ENCODE results near the gene PLB1.

PLB1 gene

DNA sequence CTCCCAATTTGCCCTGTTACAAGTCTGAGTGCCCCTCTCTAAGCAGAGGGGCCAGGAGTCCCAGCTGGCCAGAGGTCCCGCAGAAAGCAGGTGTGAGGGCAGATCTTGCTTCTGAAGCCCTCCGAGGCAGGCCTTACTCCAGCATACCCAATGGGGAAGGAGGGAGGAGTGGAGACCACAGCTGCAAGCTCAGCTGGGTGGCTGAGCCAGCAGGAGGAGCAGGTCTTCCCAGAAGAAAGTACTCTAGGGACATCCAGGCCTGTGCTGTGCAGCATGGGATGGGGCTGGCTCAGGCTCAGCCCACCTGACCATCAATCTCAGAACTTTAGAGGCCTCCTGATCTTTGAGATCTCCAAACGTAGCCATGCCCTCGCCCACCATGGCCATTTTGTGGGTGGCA is 31.3 kb downstream of the PLB1 start:
- TF ChIP-seq ZBTB7A (IDR thresholded peaks at IDR 0.05; ENCODE audit: low read depth) (no peak), EGR1 (IDR thresholded peaks at IDR 0.05) (no peak), EP300 (IDR thresholded peaks at IDR 0.05; ENCODE audit: borderline replicate concordance) (no peak), TEAD4 (IDR thresholded peaks at IDR 0.05) (no peak), RAD21 (IDR thresholded peaks at IDR 0.05; ENCODE audit: low read depth) (no peak), TCF12 (IDR thresholded peaks at IDR 0.05; ENCODE audit: low read depth) (no peak), CREB1 (IDR thresholded peaks at IDR 0.05; ENCODE audit: low read depth) (no peak)
- TF ChIP-seq, protein P1, sequence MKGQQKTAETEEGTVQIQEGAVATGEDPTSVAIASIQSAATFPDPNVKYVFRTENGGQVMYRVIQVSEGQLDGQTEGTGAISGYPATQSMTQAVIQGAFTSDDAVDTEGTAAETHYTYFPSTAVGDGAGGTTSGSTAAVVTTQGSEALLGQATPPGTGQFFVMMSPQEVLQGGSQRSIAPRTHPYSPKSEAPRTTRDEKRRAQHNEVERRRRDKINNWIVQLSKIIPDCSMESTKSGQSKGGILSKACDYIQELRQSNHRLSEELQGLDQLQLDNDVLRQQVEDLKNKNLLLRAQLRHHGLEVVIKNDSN (IDR thresholded peaks at IDR 0.05), result no peak
- TF ChIP-seq, protein P2, sequence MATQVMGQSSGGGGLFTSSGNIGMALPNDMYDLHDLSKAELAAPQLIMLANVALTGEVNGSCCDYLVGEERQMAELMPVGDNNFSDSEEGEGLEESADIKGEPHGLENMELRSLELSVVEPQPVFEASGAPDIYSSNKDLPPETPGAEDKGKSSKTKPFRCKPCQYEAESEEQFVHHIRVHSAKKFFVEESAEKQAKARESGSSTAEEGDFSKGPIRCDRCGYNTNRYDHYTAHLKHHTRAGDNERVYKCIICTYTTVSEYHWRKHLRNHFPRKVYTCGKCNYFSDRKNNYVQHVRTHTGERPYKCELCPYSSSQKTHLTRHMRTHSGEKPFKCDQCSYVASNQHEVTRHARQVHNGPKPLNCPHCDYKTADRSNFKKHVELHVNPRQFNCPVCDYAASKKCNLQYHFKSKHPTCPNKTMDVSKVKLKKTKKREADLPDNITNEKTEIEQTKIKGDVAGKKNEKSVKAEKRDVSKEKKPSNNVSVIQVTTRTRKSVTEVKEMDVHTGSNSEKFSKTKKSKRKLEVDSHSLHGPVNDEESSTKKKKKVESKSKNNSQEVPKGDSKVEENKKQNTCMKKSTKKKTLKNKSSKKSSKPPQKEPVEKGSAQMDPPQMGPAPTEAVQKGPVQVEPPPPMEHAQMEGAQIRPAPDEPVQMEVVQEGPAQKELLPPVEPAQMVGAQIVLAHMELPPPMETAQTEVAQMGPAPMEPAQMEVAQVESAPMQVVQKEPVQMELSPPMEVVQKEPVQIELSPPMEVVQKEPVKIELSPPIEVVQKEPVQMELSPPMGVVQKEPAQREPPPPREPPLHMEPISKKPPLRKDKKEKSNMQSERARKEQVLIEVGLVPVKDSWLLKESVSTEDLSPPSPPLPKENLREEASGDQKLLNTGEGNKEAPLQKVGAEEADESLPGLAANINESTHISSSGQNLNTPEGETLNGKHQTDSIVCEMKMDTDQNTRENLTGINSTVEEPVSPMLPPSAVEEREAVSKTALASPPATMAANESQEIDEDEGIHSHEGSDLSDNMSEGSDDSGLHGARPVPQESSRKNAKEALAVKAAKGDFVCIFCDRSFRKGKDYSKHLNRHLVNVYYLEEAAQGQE (IDR thresholded peaks at IDR 0.05; ENCODE audit: low read depth), result no peak

GRCh38 chr2:28528206-28528605 is 32.3 kb downstream of the PLB1 start:
- TF ChIP-seq TAF1 (IDR thresholded peaks at IDR 0.05; ENCODE audit: low read depth) (no peak), EGR1 (IDR thresholded peaks at IDR 0.05) (no peak), CREB1 (IDR thresholded peaks at IDR 0.05; ENCODE audit: low read depth) (no peak), ZBTB7A (IDR thresholded peaks at IDR 0.05; ENCODE audit: low read depth) (no peak)

GRCh38 chr2:28530782-28531181 is 34.9 kb downstream of the PLB1 start:
- TF ChIP-seq ZBTB7A (IDR thresholded peaks at IDR 0.05; ENCODE audit: low read depth), result no peak
- TF ChIP-seq TEAD4 (IDR thresholded peaks at IDR 0.05), result no peak
- TF ChIP-seq TAF1 (IDR thresholded peaks at IDR 0.05; ENCODE audit: low read depth), result no peak
- TF ChIP-seq TCF12 (IDR thresholded peaks at IDR 0.05; ENCODE audit: low read depth), result no peak
- TF ChIP-seq, protein P1 (IDR thresholded peaks at IDR 0.05), result peak; percentile 53; the same call in 1 of the 2 replicates
- no peak for TF ChIP-seq CREB1 (IDR thresholded peaks at IDR 0.05; ENCODE audit: low read depth)
- TF ChIP-seq, protein P3, sequence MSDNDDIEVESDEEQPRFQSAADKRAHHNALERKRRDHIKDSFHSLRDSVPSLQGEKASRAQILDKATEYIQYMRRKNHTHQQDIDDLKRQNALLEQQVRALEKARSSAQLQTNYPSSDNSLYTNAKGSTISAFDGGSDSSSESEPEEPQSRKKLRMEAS (IDR thresholded peaks at IDR 0.05), result no peak

DNA sequence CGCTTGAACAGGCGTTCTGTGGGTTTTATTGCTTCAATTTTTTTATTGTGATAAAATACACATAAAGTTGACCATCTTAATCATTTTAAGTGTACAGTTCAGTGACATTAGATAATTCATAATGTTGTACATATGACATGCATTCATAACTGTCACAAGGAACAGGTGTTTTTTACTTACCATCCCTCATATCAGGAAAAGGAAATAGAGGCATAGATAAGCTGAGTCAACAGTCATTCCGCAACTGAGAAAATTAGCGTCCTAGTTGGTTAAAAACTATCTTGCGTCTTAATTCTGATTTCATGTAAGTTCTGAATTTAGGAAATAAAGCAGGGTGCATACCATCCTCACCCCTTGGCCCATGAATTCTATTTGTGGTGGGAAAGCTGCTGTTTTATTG is 36.5 kb downstream of the PLB1 start:
- TF ChIP-seq TAF1 (IDR thresholded peaks at IDR 0.05; ENCODE audit: low read depth) (no peak), CEBPB (IDR thresholded peaks at IDR 0.05) (no peak), RAD21 (IDR thresholded peaks at IDR 0.05; ENCODE audit: low read depth) (no peak), EGR1 (IDR thresholded peaks at IDR 0.05) (no peak), EP300 (IDR thresholded peaks at IDR 0.05; ENCODE audit: borderline replicate concordance) (no peak), NFIC (IDR thresholded peaks at IDR 0.05) (no peak), FOXM1 (IDR thresholded peaks at IDR 0.05; ENCODE audit: borderline replicate concordance, low read depth) (no peak), ZBTB7A (IDR thresholded peaks at IDR 0.05; ENCODE audit: low read depth) (no peak), TEAD4 (IDR thresholded peaks at IDR 0.05) (no peak), YY1 (IDR thresholded peaks at IDR 0.05; ENCODE audit: low read depth) (no peak), CREB1 (IDR thresholded peaks at IDR 0.05; ENCODE audit: low read depth) (no peak)
- TF ChIP-seq, protein P2 (IDR thresholded peaks at IDR 0.05; ENCODE audit: low read depth), result no peak
- TF ChIP-seq, protein P3 (IDR thresholded peaks at IDR 0.05), result no peak
- TF ChIP-seq, protein P1 (IDR thresholded peaks at IDR 0.05), result no peak

GRCh38 chr2:28533044-28533680 is 37.3 kb downstream of the PLB1 start:
- no peak for TF ChIP-seq CEBPB (IDR thresholded peaks at IDR 0.05)
- TF ChIP-seq, protein P1 (IDR thresholded peaks at IDR 0.05), result no peak
- TF ChIP-seq, protein P3 (IDR thresholded peaks at IDR 0.05), result no peak
